PFSK-1 (cell line): Measurements from ENCODE around the gene NUDT3.

Source experiments
- FOXP2 ChIP-seq: optimal IDR thresholded peaks from 2 replicates; pipeline ENCODE3; 2011; ENCODE audit warnings: borderline replicate concordance, control low read depth, inconsistent platforms; ENCODE audit not compliant: insufficient read depth; ENCODE audit errors: extremely low read length, extremely low read depth
- POLR2AphosphoS5 ChIP-seq: IDR thresholded peaks from 2 replicates; pipeline ENCODE4 v1.6.1; 2012; ENCODE audit warnings: low read depth, mild to moderate bottlenecking, control low read depth, low read length, moderate library complexity
- REST ChIP-seq, 2 experiments: IDR thresholded peaks; 2 replicates each; pipeline versions ENCODE4 v1.6.1 to v1.8.0; 2011 to 2012; ENCODE audit warnings: low read depth in 2 of 2, low read length in 2 of 2, control low read depth in 1 of 2, inconsistent platforms in 1 of 2, mild to moderate bottlenecking in 1 of 2, moderate library complexity in 1 of 2; ENCODE audit not compliant: insufficient read depth in 1 of 2
- SIN3A ChIP-seq: IDR thresholded peaks from 2 replicates; pipeline ENCODE4 v1.6.1; 2012; ENCODE audit warnings: mild to moderate bottlenecking, low read length, moderate library complexity, borderline replicate concordance; ENCODE audit not compliant: insufficient read depth
- TAF1 ChIP-seq: IDR thresholded peaks from 2 replicates; pipeline ENCODE4 v1.6.1; 2012; ENCODE audit warnings: low read length, control low read depth, borderline replicate concordance; ENCODE audit not compliant: insufficient read depth

- TF ChIP-seq FOXP2 (peak; percentile 49), TAF1 (peak; percentile 69; the same call in 1 of the 2 replicates), REST (IDR thresholded peaks at IDR 0.05; ENCODE audit: insufficient read depth in 1 of 2, low read depth in 2 of 2, low read length in 2 of 2) (0 out of 4 replicates have a peak, but pooled peaks of 1 of the 2 experiments have one; percentile 54), POLR2AphosphoS5 (peak; percentile 76), SIN3A (peak; percentile 30; the same call in 1 of the 2 replicates)
These were observed 155.8 kb downstream of the NUDT3 start, which contains the start of gene HMGA1 for GRCh38 chr6:34236443-34237315.
